GM19238 (cell line): ENCODE measurements around the gene SPOCK2.
"Not testable (repeated sequence)": the region's sequence is repeated elsewhere in the genome, so short reads cannot be mapped to it uniquely, and the experiment has no call there.

Source experiments
- DNase-seq: peaks from one replicate; pipeline ENCODE4 v3.0.0; 2011; ENCODE audit warnings: low spot score; ENCODE audit not compliant: insufficient read length

The SPOCK2 gene

DNA sequence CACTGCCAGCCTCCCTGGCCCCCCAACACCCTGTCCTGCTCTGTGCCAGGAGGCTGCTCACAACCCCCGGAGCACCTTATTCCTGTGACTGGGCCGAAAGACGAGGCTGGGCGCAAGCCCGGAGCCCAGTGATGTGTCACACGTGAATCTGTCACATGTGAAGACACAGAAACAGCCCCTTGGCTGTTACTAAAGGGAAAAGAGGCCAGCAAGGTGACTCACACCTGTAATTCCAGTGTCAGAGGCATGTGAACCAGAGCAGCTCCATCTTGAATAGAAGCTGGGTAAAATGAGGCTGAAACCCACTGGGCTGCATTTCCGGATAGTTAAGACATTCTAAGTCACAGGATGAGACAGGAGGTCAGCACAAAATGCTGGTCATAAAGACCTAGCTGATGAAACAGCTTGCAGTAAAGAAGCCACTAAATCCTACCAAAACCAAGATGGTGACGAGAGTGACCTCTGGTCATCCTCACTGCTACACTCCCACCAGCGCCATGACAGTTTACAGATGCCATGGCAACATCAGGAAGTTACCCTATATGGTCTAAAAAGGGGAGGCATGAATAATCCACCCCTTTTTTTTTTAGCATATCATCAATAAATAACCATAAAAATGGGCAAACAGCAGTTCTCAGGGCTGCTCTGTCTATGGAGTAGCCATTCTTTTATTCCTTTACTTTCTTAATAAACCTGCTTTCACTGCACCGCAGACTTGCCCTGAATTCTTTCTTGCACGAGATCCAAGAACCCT is 55.8 kb downstream of the SPOCK2 start:
- DNase-seq: not testable (repeated sequence)

DNA sequence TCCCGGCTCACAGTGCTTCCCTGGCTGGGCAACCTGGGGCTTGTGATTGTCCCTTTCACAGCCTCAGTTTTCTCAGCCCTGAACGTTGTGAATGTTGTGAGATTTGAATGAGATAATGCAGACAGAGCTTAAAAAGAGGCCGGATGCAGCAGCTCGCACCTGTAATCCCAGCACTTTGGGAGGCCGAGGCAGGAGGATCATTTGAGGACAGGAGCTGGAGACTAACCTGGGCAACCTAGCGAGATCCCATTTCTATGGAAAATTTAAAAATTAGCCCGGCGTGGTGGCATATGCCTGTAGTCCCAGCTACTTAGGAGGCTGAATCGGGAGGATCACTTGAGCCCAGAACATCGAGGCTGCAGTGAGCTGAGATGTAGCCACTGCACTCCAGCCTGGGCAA is 56.6 kb downstream of the SPOCK2 start:
- no peak for DNase-seq

DNA sequence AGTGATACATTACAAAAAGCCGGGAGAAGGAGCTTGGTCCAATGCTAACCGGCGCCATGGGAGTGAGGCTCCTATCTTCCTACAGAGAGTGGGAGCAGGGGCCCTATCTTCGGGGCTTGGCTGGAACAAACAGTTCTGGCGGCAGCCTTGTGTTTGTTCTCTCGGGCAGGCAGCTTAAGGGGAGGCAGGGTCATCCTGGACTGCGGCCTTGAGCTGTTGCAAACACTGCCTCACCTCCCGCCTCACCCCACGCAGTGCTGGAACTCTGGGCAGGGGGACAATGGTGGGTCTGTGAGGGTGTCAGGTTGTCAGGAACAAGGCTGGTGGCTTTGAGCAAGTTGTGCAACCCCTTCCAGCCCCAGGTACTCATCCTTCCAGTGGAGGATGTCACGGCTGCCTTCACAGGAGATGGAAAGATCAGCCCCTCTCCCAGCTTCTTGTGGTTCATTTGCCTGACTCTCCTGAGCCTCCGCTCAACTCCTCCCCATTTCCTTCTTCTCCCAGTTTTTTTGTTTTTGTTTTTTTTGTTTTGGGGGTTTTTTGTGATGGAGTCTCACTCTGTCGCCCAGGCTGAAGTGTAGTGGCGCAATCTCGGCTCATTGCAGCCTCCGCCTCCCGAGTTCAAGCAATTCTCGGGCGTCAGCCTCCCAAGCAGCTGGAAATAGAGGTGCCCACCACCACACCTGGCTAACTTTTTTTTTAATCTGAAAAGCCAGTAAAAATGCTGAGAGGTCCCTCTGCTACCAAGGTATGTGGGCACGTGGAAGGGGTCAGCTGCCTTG is 57.4 kb downstream of the SPOCK2 start:
- DNase-seq: no peak

DNA sequence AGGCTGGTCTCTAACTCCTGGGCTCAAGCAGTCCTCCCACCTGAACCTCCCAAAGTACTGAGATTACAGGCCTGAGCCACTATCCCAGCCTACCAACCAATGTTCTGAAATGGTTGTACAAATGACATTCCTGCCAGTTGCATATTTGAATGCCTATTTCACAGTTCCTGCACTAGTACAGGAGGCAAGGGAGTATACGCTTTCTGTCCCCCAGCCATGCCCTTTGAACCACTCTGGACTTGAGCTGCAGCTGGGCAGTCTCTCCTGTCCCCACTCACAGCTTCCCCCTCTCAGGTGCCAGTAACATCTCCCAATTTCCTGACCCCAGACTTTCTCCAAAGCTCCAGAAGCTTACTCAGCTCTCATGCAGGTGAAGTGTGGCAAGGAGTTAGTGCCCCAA is 58.9 kb downstream of the SPOCK2 start:
- DNase-seq: no peak

DNA sequence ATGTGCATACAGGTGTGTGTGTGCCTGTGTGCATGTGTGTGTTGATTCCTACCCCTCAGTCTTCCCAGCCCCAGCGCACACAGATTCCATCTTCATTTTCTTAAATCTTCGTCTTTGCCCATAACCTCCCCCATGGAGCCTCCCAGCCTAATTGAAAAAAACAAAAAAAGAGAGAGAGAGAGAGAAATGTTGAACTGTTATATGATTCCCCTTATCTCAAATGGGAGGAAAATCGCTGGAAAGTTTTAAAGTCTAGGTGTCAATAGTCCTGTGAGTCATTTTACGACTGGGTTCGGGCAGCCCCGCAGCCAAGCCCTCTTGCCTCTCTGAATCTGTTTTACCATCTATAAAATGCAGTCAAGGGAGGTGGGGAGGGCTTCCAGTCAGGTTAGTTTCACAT is 60.9 kb downstream of the SPOCK2 start:
- DNase-seq: no peak

DNA sequence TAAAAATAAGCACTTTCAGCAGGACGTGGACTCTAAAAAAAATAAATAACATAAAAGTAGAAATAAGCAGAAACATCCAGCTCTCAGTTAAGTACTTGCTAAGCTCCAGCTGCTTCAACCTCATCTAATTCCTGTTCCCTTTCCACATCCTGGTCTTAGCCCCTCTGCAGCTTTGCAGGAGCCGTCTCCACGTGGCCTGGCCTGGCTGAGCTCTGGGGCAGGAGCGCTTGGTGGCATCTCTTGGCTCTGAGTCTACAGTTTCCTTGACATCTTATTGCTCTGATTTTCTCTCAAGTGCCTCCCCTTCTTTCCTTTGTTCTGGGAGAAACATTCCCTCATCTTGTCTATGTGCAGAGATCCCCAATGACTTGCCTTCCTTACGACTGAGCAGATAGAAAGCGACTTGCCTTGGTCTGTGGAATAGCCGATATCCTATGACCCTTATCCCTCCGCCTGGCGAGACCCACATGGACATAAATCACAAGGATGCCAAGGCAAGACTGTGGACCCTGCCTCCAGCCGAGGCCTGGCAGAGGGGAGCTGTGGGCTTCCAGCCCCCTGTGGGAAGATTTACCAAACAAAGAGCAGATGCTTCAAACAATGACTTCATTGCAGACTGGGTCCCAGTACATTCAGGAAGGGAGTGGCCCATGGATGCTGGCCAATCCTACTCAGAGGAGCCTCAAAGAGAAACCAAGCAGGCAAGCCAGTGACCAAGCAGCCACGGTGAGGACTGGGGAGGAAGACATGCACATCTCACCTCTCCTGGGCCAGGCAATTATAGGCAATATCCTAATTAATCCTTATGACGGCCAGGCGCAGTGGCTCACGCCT is 61.9 kb downstream of the SPOCK2 start:
- no peak for DNase-seq

DNA sequence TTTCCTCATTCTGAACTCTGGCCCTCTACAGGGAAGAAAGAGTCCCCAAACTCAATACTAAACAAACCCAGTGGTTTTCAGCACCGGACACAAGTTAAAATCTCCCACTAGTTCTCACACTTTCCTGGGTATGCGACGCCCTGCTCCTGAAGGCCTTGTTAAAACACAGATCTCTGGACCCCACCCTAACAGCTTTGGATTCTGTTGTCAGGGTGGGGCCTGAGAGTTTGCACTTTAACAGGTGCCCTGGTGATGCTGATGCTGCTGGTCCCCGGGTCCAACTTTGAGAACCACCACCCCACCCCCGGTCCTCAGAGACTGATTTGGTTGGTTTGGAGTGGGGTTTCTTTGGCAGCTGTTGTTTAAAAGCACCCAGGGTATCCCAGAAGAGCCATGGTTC is 62.5 kb downstream of the SPOCK2 start:
- no peak for DNase-seq

DNA sequence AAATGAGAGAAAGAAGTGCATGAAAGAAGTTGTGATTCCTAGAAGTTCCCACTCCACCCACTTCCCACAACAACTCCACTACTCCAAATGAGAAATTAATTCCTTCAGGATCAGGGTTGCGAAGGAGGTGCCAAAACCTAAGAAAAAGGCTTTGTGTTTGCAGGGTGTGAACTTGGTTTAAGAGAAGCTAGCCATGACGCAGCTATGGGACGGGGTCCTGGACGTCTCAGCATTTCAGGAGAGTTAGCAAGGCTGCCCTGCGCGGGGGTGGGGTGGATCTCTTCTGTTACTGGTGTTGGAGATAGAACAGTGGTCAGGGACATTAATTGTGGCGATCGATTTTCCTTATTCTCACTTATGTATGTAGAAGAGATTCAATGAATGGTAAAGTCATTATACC is 63.0 kb downstream of the SPOCK2 start:
- no peak for DNase-seq

DNA sequence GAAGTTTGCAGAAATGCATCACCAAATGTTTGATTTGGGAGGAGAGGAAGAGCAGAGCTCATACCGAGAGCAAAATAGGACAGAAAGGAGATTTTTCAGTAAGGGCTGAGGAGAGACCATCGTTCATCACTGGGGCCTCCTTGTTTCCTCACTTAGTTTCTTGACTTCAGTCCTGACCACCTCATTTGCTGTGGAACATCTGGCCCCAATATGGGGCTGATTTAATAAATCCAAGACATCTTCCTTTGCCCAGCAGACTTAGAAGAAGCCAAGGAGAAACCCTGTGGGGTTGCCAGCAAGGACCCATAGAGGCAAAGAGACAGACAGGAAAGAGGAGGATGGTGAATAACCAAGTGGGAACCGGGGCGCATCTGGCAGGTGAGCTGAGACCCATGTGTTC is 63.8 kb downstream of the SPOCK2 start:
- no peak for DNase-seq

DNA sequence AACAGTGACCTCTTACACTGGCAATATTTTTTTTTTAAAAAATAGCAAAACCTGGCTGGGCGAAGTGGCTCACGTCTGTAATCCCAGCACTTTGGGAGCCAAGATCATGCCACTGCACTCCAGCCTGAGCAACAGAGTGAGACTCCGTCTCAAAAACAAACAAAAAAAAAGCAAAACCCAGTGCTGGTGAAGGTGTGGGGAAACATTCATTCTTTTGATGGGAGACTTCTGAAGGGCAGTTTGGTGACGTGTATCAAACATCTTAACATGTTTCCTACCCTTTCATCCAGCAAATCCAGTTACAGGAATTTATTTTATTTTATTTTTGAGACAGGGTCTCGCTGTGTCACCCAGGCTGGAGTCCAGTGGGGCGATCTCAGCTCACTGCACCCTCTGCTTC is 66.1 kb downstream of the SPOCK2 start:
- no peak for DNase-seq

DNA sequence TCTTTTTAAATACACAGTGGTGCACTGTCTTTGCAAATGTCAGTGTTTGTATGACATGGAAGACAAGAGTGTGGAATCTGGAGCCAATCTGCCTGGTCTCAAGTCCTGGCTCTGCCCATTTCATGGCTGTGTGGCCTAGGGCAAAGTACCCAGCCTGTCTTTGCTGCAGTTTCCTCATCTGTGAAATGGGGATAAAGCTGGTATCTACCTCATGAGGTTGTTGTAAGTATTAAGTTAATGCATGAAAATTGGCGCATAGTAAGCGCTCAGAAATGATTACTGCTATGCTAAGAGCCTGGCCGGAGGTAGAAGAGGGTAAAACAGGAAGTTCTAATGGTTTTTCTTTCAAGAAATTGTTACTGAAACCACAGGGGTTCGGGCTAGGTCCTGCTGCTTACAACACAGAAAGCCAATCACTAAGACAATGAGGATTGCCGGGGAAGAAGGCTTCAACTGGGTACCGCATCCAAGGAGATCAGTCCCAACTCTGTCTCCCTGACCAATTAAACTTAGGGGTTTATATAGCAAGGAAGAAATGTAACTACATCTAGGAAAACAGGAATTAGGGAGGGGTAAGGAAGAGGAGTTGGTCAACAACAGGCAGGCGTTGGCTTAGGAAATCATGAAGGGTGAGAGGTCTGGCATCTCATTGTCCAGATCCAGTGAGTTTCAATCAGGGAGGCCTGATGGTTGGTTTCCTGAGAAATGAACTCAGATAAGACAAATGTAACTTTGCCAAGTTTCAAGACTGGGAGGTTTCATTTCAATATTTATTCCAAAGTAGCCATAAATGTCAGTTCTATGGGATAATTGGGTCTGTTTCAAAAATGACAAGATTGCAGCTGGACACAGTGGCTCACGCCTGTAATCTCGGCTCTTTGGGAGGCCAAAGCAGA is 67.2 kb downstream of the SPOCK2 start:
- DNase-seq: no peak

DNA sequence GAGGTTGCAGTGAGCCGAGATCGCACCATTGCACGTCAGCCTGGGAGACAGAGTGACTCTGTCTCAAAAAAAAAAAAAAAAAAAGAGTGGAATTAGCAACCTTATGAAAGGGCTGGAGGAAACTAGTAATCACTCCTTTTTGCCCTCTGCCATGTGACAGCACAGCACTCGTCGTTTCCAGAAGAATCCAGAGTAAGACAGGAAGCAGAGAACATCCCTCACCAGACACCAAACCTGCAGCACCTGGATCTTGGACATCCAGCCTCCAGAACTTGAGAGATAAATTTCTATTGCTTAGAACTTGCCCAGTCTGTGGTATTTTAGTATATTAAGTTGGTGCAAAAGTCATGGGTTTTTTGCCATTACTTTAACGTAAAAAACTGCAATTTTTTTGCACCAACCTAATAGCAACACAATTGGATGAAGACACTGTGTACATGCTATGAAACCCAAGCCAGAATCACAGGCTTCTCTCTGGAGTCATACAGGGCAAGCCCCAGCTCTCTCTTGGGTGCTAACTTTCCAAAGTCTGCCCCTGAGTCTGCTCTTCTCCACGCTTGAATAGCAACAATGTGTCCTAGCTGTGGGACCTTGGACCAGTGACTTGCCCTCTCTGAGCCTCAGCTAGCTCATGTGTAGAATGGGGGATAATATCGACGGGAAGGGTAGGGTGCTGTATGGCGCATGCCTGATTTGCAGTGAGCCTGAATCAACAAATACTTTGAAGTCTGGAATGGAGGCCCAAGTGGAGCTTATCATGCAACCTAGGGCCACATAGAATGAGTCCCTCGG is 69.1 kb downstream of the SPOCK2 start:
- no peak for DNase-seq

DNA sequence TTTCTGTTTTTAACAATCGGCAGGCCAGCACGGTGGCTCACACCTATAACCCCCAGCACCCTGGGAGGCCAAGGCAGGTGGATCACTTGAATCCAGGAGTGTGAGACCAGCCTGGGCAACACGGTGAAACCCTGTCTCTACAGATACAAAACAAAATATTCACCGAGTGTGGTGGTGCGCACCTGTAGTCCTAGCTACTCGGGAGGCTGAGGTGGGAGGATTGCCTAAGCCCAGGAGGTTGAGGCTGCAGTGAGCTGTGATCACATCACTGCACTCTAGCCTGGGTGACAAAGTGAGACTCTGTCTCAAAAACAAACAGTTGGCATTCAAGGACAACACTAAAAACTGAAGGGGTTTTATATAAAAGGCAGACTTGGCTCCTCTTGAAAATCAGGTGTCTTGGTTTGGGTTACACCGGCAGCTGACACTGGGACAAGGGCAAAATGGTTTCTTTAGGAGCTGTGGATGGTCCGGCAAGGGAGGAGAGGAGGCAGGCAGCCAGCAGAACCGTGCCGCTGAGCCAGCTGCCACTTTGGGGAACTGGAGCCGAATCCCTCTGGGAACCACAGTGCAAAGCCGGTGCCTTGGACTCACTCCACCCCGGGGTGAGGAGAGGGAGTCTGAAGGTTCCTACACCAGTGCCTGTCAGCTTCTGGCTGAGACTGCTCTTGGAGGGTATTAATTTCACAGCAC is 71.6 kb downstream of the SPOCK2 start:
- DNase-seq: no peak

DNA sequence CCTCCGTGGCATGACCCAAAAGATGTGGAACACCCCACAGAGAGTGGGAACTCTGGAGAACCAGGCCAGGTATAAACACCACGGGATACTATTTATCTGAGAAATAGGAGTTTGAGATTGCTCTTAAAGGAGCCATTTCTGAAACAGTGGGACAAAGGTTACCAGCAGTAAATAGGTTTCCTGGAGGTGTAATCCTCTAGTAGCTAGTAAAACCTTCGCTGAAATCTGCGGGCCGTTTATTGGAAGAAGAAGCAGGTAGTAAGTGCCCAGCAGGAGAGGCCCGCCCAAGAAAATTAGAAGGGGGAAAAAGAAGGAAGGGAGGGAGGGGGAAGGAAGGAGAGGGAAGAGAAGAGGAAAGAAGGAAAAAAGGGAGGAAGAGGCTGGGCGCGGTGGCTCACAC is 72.5 kb downstream of the SPOCK2 start:
- no peak for DNase-seq

DNA sequence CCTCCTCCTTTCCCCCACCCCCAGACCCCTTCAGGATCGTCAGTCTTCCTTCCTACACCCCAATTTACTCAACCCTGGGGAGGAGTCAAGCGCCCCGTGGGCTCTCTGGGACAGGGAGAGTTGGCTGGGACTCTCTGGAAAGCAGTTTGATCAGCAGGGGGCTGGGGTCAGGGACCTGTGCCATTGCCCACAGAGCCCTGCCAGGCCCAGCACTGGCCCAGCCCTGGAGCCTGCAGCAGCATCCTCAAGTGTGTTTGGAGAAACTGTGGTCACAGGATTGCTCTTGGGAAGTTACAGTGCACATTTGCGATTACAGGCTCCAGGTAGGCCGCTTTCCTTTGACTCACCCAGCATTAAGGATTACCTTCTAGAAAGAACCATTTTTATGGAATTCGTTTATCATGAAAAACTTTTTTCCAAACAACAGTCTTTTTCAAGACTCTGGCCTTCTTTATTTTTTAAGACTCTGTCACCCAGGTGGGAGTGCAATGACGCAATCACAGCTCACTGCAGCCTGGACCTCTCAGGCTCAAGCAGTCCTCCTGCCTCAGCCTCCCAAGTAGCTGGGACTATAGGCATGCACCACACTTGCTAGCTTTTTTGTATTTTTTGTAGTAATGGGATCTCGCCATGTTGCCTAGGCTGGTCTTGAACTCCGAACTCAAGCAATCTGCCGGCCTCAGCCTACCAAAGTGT is 73.4 kb downstream of the SPOCK2 start:
- DNase-seq: no peak

DNA sequence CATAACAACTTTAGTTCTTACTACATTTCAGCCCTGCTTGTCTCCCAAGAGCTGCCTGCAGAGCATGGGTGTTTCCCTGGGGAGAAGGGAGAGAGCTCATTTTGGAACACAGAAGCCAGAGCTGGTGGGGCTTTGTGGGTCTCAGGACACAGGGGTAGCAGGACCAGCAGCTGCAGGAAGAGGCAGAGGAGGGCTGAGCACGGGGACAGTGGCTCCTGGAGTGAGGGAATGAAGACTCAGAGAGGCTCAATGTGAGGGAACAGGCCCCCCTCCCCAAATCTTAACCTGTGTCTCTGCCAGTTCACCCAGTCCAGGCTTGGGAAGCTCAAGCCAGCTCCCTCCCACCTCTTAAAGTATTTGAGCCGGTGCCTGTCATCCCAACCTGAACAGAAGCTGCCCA is 74.2 kb downstream of the SPOCK2 start:
- DNase-seq: no peak

DNA sequence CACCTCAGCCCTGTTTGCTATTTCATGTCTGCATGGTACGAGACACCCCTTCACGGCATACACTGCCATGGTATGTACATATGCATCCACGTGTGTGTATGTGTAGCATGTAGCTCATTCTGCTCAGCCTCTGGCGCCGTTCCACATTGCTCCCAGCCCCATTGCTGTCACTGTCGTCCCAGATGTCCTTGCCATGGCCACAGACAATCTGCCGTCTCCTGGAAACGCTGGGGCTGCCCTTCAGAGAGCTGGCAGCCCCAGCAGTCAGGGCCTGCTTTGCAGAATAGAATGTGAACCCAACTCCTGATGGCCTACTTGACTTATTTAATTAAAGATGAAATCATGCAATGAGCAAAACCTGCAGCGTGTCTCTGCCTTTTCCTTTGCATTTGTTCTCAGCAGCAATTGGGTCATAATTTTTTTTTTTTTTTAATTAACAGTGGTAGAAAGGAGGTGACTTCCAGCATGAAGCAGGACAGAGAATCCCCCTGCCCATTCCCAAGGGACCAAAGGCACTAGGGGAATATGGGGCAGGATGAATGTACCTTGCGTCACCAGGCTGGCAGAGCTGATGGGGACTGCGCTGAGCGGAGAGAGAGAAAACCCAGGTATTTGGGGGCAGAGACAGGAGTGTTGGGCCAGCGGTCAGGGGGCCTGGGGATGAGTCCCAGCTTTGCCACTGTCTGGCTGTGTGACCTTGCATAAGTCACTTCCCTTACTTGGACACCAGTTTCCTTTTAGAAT is 75.0 kb downstream of the SPOCK2 start:
- no peak for DNase-seq

DNA sequence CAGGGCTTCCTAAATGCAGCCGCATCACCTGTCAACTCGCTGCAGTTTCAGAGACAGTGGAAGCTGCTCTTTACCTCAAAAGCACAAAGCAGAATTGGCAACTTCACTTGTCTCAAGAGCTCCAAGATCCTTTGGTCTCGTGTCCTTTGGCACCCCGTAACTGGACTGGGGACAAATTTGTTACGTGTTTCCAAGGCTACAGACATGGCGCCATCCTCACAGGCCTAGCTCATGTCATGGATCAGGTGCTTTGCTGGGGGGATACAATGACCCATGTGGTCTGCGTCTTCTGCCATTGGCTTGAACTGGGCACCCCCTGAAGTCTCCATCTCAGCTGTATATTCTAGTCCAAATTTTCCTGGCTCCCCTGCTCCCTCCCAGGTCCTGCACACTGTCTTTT is 75.6 kb downstream of the SPOCK2 start:
- DNase-seq: no peak
